ENCODE measurements around the gene HECW1.

The HECW1 gene

GRCh38 chr7:43612599-43613589, 500.4 kb downstream of the HECW1 start:
- Histone ChIP-seq H3K36me3 (ENCODE audit: control insufficient read depth, insufficient read depth, low read length) (peaks cover 39% of the 10 kb centered on the region), H3K27ac (ENCODE audit: low read depth, low read length) (no peak overlapping the region)

More at GRCh38 chr7:43612599-43613589, 500.4 kb downstream of the HECW1 start:
- Histone ChIP-seq H3K9ac (ENCODE audit: low read length) (no peak overlapping the region), H3K27me3 (ENCODE audit: control insufficient read depth, insufficient read depth, low read length) (no peaks in the 10 kb centered on the region), H3K4me1 (ENCODE audit: control insufficient read depth, insufficient read depth, low read length) (no peaks in the 10 kb centered on the region), H3K4me3 (ENCODE audit: low read depth, low read length) (no peak overlapping the region), H3K9me3 (ENCODE audit: control insufficient read depth, insufficient read depth, low read depth, low read length) (no peaks in the 10 kb centered on the region)

Measured in HUES6 (cell line).